RCC 7860 (cell line): ENCODE measurements around the gene GCC1.
"Not testable (repeated sequence)": the region's sequence is repeated elsewhere in the genome, so short reads cannot be mapped to it uniquely, and the experiment has no call there.

ENCODE experiments used
- DNase-seq: peaks from one replicate; pipeline ENCODE4 v3.0.0-alpha.2; 2015; ENCODE audit warnings: low spot score
- FAIRE-seq: peaks from 2 replicates; lab custom pipeline; 2012; peaks lifted over from hg19 to GRCh38; lab: Jason Lieb, UNC

GCC1 gene

DNA sequence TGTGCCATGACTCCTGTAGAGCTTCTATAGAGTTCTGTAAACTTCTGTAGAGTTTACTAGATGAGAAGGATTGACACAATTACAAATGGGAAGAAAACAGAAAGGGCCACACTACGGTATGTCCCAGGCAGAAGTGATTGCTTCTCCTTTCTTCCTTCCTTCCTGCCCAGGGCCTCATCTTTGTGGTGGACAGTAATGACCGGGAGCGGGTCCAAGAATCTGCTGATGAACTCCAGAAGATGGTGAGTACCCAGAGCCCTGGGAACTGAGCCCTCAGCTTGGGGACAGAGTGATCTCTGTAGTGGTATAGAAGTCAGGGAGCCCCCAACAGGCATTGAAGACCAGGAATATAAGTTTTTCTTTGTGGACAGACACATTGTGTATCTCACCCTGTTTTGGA, 4.5 kb upstream of the GCC1 start:
- DNase-seq (no peak), FAIRE-seq (no peak)

DNA sequence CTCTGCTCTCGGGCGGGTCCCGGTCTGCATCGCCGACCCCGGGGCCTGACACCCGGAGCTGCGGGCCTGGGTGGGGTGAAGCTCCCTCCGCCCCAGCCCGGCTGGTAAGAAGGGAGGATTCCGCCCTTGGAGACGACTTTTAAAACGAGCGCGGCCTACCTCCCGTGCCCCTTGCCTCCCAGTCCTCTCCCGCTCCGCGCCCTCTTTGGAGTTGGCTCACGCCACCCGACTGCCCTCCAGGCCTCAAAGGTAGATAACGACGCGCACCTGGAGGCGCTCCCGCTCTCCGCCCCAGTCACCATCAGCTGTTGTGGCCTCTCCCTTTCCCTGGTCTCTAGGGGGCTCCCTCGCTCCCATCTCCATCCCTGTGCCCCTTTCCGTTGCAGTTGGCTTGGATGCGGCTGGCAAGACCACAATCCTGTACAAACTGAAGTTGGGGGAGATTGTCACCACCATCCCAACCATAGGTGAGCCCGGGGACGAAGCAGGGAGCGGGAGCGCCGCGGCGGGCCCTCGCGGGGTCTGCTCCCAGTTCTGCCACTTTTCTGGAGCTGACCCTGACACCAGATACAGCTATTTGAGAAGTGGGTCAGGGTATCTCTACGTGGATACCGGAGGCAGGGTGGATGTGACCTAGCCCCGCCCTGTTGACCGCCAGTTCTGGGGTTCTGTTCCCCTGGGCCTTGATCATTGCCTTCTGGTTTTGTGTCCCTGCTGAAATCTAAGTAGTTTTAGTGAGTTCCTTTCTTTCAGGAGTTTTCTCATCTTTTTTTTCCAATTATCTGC, 3.5 kb upstream of the GCC1 start:
- FAIRE-seq (no peak), DNase-seq (peak; percentile 47)

DNA sequence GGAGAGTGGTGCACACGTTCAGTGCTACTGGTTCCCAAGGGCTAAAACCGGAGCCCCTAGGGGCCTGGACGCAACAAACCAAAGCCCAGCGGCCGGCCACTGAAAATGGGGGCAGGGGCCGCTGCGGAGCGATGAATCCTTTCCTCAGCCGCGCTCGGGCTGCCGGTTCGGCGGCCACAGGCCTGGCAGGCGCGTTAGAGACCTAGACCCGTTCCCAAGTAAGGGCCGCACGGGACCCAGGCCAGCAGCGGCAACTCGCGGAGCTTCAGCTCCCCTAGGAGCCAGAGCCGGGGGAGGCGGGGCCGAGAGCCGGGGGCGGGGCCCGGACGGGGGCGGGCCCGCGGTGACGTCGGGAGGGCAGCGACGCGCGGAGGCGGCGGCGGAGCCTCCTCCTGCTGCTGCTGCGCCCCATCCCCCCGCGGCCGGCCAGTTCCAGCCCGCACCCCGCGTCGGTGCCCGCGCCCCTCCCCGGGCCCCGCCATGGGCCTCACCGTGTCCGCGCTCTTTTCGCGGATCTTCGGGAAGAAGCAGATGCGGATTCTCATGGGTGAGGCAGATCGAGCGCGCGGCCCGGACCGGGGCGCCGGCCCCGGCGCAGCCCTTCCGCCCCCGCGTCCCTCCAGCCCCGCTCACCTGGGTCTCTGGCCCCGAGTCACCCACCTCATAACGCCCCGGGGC, 2.8 kb upstream of the GCC1 start, which contains the start of gene ARF5:
Gene ARF5 (plus strand): TSS at position 393 of the 678 bp plus-strand sequence. CDS start 88 bp downstream, at position 481.
- DNase-seq (peak; percentile 58), FAIRE-seq (no peak)

DNA sequence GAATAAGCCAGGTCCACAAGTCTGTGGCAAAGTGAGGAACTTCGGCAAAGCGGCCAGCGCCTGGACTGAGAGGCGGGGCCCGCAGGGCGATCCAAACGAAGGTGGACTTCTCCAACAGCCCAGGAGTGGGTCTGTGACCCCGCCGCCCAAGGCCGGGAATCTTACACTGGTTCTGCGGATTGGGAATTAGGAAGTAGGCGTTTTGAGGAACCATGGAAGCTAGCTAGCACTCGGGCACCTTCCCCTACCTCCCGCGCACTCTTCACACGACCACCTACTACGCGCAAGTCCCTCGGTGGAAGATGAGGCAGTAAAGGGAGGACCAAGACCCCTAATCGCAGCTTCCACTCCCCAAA, 2.2 kb upstream of the GCC1 start:
- DNase-seq (no peak), FAIRE-seq (no peak)

DNA sequence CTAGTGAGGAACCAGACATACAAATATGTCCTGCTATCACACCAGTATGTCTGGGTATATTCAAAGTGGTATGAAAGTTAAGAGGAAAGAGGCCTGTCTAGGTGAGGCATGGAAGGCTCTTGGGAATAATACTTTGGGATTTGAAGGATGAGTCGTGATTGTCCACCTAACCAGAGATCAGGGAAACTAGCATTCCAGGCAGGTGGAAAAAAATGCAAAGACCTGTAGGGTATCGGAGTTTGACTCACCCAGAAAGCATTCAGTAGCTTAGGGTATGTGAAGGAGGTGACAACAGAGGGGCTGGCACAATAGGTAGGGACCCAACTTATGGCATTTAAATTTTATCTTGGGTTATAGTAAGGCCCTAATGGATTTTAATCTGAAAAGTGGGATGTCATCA, 950 bp upstream of the GCC1 start:
- FAIRE-seq: no peak
- DNase-seq: no peak

DNA sequence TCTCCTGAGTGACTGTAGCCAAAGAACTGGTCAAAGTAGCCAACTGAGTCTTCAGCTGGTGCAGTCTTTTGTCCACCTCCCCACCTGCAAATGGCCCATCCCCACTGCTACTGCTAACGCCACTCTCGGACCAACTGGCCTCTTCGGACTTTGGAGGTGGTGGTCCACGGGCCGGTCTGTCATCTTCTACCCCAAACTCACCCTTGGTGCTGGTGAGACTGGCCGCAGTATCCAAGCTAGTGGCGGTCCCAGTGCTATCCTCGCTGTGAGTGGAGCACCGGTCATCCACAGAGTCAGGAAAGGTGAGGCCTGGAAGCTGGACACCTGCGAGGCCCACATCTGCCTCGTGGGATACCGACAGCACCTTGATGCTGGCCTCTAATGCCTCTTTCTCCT, 750 bp downstream of the GCC1 start:
- no peak for DNase-seq
- FAIRE-seq: no peak

DNA sequence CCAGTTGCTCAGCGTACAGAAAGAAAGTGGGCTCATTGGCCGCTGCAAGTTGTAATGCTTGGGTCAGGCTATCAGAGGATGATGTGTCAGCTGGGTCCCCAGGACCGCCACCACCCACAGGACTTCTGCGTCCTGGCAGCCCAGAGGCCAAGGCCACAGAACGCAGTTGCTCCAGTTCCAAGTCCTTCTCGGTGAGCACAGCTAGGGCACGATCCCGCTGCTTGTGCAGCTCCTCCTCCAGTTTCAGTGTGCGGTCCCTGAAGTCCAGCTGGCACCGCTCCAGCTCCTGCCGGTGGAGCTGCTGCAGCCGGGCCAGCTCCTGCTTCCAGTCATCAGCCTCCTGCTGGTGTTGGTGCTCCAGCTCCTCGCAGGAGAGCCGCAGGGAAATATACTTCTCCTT, 3.0 kb downstream of the GCC1 start:
- DNase-seq (no peak), FAIRE-seq (no peak)

DNA sequence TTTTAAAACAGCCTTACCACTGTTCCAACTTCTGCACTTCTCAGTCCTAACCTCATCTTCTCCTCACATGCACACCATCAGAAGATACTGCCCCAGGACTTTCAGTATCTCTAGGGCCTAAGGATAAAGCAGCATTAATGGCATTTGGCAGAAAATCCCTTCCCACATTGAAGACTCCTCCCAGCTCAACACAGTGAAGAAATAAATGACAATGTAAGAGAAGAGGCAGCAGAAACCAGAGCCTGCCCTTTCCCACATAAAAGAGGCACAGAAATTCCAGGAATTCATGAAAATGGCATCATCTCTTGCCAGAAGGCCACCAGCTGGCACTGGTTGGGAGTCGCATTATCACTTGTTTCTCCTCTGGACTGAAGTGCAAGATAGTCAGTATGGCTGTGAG, 3.7 kb downstream of the GCC1 start:
- DNase-seq: no peak
- no peak for FAIRE-seq

DNA sequence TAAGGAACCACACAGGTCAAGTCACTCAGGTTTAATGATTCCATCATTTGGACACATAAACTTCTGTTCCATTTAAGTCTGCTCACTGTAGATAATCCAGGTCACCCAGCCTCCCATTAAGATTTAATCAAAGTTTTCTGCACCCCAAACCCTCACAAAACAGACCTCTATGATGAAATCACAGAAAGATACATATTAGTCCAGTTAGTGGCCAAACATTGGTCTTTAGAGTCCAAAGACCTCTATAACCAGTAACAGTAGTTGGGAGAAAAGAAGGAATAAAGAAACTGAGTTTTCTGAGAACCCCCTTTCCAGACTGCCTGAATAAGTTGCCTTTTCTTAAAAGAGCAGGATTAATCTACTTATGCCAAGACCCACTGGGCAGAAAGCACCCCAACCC, 4.8 kb downstream of the GCC1 start:
- DNase-seq (no peak), FAIRE-seq (no peak)

DNA sequence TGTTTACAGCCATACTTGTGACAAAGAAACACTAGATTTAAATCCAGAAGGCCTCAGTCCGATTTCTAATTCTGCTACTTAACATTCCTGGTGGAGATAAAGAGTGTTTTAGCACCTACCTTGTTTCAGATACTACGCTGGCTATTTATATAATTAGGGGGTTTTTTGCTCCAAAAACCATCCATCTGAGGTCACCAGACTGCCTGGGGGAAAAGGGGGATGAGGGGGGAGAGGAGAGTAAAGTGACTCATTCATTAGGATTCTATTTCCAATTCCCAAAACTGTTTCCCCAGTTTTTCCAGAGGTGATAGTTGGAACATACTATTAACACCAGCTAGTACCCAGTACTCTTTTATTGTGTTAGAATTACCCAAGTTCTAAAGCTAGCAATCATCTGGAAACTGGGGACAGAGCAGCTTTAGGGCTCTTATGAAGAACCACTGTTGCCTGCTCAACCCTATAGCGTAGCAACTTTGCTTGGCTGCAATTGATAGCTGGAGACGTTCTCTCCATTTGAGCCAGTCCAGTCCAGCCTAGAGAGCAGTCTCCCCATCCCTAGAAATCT, 6.6 kb downstream of the GCC1 start:
- FAIRE-seq (no peak), DNase-seq (no peak)

DNA sequence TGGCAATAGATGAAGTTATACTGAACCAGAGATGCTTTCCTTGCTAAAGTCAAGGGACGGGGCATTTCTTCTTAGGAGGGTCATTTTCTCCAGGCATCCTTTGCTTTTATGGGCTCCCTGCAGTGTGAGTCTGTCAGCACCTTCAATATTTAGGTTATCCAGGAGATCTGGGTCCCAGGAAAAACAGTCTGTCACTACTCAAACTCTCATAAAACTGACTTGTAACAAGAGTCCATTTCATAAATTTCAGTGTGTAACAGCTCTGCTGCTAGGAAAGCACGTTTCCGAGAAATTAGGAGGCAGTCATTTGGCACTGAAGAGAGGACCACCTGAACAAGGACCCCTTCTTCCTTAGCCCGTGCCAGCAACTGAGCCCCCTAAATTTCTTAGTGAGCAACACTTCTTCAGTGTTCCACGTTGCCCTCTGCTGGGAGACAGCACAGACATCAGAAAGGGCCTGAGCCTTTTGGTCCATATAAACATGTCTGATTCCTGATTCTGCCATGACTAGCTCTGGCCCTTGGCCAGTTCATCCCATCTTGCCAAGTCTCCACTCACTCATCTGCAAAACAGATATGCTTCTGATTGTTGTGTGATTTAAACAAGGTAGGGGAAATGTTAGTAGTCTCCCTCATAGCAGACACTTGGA, 7.2 kb downstream of the GCC1 start:
- DNase-seq (no peak), FAIRE-seq (no peak)

DNA sequence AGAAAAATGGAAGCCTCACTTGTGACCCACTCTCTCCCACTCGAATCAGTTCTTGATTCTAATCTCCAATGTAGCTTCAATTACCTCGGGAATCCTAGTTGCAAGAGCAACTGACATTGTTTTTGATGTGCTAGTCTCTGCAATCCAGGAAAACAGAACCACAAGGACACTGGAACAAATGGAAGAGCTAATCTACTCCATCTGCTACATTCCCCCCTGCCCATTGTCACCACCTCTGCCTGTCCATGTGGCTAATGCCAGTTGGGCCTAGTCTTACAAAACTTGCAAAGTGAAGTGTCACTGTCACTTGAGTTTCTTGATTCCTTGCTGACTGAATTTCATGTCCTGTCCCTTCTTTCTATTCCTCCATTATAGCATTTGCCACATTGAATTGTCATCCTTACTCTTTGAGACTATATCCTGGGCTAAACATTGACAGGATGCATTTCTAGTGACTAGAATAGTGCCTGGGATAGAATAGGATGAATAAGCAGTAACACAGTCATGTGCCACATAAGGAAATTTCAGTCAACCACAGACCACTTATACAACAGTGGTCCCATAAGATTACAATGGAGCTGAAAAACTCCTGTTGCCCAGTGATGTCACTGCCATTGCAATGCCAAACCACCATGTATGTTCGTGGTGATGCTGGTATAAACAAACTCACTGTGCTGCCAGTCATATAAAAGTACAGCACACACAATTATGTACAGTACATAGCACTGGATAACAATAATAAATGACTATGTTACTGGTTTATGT, 13.5 kb downstream of the GCC1 start:
- FAIRE-seq (no peak), DNase-seq (peak; percentile 56)

DNA sequence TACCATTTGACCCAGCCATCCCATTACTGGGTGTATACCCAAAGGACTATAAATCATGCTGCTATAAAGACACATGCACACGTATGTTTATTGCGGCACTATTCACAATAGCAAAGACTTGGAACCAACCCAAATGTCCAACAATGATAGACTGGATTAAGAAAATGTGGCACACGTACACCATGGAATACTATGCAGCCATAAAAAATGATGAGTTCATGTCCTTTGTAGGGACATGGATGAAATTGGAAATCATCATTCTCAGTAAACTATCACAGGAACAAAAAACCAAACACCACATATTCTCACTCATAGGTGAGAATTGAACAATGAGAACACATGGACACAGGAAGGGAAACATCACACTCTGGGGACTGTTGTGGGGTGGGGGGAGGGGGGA, 17.4 kb downstream of the GCC1 start:
- FAIRE-seq, DNase-seq: not testable (repeated sequence)

DNA sequence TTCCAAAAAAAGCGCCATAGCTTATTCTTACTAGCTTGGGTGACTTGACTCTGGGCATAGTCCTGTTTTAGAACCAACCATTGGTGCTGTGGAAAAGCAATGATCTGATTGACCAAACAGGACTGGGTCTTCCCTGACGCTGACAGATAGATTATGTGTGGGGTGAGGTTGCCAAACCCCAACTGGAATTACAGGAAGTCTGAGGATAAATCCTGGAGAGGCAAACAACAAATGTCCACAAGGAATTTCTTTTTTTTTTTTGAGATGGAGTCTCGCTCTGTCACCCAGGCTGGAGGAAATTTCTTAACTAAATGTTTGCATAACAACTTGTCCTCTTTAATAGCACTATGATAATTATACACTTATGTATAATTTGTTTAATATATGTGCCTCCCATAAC, 19.2 kb downstream of the GCC1 start:
- no peak for FAIRE-seq

DNA sequence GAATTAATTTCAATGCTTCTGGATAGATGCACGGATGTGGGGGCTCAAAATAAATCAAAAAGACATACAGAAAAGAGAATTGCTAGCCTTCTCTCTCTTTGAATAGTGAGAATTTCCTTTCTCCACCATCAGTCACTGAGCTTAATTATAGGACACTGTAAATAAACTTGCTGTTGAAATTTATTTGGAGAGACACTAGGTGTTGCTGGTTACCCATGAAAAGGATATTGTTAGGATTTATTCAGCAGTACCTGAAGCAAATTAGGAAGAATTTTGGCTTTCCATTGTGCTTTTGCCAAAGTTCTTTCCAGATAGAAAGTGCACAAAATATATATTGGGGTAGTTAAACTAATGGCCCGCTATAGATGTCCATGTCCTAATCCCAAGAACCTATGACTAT, 27.6 kb downstream of the GCC1 start:
- no peak for FAIRE-seq
- no peak for DNase-seq

More for the DNA sequence above, 19.2 kb downstream of the GCC1 start:
- DNase-seq: no peak

DNA sequence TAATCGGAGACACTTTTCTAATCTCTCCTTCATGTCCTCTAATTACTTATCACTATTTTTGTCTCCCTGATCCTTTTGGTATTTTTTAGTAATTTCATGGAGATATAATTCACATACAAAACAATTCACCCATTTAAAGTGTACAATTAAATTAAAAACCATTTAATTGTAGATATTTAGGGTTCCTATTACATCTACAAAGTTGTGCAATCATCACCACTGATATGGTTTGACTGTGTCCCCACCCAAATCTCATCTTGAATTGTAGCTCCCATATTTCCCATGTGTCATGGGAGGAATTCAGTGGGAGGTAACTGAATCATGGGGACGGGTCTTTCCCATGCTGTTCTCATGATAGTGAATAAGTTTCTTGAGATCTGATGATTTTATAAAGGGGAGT, 29.0 kb downstream of the GCC1 start:
- no peak for FAIRE-seq

DNA sequence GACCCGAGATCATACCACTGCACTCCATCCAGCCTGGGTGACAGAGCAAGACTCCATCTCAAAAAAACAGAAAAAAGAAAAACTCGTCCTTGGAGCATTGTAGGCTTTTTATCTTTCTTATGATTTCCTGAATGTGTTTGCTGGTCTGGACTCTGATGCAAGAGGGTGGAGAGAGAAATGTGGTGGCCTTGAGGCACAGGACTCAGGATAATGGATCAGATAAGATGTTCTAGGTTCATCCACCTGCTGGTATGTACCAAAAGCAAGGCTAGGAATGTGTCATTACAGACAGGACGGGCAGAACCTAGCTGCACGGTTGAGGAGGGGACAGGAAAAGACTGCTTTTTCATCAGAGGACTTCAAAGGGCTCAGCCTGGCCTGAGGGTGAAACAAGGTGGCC, 33.5 kb downstream of the GCC1 start:
- no peak for FAIRE-seq
- no peak for DNase-seq

More for the DNA sequence above, 29.0 kb downstream of the GCC1 start:
- no peak for DNase-seq

DNA sequence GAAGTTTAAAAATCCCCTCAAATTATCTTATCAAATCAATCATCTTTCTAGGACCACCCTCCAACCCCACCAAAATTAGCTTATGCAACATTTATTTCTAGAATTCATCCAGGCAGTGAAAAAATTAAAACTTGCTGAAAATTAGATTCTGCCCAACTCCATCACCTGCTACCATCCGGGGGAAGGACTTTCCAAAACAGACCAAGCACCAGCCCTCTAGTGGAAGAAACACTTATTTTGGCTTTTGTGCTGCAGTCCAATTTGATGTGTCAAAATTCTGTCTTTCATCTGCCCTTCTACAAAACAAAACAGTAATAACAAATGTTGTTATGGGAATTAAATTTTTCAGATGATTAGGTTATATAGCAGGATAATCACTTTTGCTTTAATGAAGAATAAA, 35.1 kb downstream of the GCC1 start:
- FAIRE-seq (no peak), DNase-seq (no peak)

DNA sequence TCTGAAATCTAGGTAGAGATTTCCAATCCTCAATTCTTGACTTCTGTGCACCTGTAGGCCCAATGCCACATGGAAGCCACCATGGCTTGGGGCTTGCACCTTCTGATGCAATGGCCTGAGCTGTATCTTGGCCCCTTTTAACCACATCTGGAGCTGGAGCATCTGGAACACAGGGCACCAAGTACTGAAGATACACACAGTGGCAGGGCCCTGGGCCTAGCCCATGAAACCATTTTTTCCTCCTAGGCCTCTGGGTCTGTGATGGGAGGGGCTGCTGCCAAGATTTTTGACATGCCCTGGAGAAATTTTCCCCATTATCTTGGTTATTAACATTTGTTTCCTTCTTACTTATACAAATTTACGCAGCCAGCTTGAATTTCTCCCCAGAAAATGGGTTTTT, 39.1 kb downstream of the GCC1 start:
- DNase-seq: no peak
- FAIRE-seq: no peak

DNA sequence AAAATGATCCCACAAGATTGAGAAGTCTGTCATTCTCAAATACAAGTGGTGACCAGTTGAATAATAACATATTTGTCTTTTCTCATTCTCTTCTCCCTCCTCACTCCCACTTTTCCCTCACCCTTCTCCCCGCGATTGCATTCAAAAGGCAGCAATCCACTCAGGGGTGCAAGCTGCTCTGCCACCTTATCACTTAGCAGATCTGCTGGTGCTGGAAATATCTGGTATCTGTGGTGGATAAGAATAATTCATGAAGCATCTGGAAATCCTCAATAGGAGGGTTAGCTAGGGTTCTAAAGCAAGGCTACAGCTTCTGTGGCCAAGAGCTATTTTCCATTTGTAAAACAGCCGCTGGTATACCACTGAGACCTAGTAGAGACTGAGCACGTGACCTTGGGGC, 43.8 kb downstream of the GCC1 start:
- FAIRE-seq (no peak), DNase-seq (no peak)

DNA sequence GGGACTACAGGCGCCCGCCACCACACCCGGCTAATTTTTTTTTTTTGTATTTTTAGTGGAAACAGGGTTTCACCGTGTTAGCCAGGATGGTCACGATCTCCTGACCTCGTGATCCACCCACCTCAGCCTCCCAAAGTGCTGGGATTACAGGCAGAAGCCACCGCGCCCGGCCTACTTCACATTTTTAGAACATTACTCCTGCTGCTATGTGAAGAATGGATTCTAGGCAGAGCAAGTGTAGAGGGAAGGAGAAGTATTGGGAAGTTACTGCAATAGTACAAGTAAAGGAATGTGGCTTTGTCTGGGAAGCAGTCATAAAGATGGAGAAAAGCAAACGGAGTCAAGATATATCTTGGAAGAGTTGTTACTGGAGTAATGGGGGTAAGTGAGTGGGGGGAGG, 44.9 kb downstream of the GCC1 start:
- not testable (repeated sequence) for FAIRE-seq, DNase-seq
